ENCODE data around the gene MXI1. TPM values are rescaled to one million over a fixed set of nuclear protein-coding genes. Genes with fewer than 3 reads are reported as not detected.
"Not testable (repeated sequence)": the region's sequence is repeated elsewhere in the genome, so short reads cannot be mapped to it uniquely, and the experiment has no call there.

The MXI1 gene
- total RNA-seq, 1 donor: 8.2 TPM

DNA sequence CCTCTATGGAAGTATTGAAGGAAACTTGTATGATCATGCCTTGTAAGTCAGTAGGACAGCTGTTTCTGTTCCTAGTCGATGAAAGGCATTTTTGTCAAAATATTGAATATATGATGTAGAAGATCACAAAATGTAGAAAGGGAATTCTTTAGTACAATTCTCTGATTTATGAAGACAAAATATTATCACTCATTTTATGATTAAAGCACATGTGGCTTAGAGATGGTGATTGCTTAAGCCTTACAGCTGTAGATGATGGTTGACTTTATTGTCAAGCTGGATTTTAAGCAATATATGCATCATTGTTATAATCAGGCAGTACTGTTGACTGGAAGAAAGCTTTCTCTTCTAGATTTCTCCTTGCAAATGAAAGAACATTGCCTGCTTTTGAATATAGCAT, 26.4 kb downstream of the MXI1 start:
- TF ChIP-seq, protein P1, sequence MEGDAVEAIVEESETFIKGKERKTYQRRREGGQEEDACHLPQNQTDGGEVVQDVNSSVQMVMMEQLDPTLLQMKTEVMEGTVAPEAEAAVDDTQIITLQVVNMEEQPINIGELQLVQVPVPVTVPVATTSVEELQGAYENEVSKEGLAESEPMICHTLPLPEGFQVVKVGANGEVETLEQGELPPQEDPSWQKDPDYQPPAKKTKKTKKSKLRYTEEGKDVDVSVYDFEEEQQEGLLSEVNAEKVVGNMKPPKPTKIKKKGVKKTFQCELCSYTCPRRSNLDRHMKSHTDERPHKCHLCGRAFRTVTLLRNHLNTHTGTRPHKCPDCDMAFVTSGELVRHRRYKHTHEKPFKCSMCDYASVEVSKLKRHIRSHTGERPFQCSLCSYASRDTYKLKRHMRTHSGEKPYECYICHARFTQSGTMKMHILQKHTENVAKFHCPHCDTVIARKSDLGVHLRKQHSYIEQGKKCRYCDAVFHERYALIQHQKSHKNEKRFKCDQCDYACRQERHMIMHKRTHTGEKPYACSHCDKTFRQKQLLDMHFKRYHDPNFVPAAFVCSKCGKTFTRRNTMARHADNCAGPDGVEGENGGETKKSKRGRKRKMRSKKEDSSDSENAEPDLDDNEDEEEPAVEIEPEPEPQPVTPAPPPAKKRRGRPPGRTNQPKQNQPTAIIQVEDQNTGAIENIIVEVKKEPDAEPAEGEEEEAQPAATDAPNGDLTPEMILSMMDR (IDR thresholded peaks at IDR 0.05; ENCODE audit: insufficient read depth, low read depth, low read length): no peak
- no peak for DNase-seq (ENCODE audit: low read depth)
- H3K4me3 ChIP-seq (ENCODE audit: low read depth, low read length): no peak overlapping the region

DNA sequence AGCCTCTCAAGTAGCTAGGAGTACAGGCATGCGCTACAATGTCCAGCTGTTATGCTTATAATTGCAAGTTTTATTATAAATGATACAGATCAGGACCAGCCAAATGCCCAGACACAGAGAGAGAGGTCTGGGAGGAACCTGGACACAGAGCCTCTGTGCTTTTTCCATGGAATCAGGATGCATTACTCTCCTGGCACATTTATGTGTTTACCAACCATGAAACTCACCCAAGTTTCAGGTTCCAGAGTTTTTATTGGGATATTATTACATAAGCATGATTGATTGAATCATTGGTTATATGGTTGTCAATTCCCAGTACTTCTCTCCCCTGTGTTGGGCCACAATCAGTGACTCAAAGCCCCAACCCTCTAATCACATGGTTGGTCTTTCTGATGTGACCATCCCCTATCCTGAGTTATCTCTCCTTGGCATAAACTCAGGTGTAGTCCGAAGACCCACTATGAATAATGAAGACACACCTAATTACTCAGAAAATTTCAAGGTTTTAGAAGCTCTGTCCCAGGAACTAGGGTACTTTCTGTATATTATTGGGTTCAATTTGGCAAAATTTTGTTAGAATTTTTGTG, 30.6 kb downstream of the MXI1 start:
- TF ChIP-seq, protein P1 (IDR thresholded peaks at IDR 0.05; ENCODE audit: insufficient read depth, low read depth, low read length): no peak
- H3K4me3 ChIP-seq (ENCODE audit: low read depth, low read length): no peak overlapping the region

DNA sequence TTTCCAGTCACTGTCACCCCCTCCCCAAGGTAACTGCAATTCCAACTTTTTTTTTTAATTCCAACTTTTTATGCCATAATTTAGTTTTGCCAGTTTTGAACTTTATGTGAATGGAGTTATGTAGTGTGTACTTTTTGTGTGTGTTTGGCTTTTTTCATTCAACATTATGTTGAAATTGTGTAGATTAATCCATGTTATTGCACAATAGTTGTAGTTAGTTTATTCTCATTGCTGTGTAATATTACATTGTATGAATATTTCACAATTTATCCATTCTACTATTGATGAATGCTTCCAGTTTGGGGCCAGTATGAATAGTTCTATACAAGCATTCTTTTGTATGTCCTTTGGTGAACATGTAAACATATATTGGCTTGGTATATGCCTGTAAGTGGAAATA, 32.5 kb downstream of the MXI1 start:
- TF ChIP-seq, protein P1 (IDR thresholded peaks at IDR 0.05; ENCODE audit: insufficient read depth, low read depth, low read length): no peak
- no peak for DNase-seq (ENCODE audit: low read depth)

More for the DNA sequence above, 30.6 kb downstream of the MXI1 start:
- DNase-seq (ENCODE audit: low read depth): no peak

DNA sequence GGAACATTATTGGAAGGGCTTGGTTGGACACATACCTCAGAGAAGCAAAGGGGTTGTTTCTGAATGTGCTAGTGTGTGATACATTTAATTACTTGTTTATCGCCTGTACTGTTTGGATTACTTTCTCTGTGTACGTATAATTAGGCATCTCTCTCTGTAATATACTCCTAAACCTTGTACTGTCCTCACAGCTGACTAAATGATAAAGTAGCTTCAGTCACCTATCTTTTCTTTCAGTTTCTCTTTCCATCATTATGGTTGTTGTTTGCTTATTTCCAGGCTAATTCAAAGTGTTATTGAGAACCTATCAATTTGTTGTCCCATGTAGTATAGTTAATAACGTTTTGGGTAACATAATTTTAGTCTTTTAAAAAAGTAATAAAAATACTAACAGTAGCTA, 34.0 kb downstream of the MXI1 start:
- DNase-seq (ENCODE audit: low read depth): no peak
- no peak overlapping the region for H3K4me3 ChIP-seq (ENCODE audit: low read depth, low read length)
- TF ChIP-seq, protein P1 (IDR thresholded peaks at IDR 0.05; ENCODE audit: insufficient read depth, low read depth, low read length): no peak

More for the DNA sequence above, 32.5 kb downstream of the MXI1 start:
- no peak overlapping the region for H3K4me3 ChIP-seq (ENCODE audit: low read depth, low read length)

DNA sequence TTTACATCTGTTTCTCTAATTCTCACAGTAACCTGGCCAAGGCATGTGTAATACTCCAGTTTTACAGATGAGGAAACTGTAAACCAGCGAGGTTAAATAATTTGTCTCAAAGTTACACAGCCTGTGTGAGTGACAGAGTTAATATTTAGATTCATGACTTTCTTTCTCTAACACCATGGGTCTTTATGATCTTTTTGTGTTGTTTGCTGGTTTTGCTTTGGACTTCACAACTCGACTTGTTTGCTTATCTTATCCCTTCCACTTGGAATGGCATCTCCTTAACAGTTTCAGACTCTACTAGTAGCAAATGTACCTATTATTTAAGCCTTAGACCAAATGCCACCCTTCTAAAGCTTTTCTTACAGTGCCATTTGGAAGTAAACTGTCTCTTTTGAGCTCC, 34.4 kb downstream of the MXI1 start:
- H3K4me3 ChIP-seq (ENCODE audit: low read depth, low read length): no peak overlapping the region
- no peak for DNase-seq (ENCODE audit: low read depth)
- TF ChIP-seq, protein P1 (IDR thresholded peaks at IDR 0.05; ENCODE audit: insufficient read depth, low read depth, low read length): no peak

DNA sequence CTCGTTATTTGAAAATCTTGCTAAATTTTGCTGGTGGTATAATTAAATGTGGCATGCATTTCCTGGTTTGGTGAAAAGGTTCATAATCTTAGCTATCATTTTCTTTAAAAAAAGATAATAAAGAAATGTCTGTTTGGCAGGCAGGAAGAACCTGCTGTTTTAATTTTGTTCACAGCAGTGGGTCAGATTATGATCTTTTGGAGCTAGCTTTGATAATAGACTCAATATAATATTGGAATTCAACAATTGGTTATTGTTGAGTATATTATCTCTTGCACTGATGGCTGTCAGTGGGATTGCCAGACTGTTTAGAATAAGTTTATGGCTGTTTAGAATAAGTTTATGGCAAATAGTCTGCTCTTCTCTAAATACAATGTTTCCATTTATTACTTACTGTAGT, 35.1 kb downstream of the MXI1 start:
- TF ChIP-seq, protein P1 (IDR thresholded peaks at IDR 0.05; ENCODE audit: insufficient read depth, low read depth, low read length): no peak

DNA sequence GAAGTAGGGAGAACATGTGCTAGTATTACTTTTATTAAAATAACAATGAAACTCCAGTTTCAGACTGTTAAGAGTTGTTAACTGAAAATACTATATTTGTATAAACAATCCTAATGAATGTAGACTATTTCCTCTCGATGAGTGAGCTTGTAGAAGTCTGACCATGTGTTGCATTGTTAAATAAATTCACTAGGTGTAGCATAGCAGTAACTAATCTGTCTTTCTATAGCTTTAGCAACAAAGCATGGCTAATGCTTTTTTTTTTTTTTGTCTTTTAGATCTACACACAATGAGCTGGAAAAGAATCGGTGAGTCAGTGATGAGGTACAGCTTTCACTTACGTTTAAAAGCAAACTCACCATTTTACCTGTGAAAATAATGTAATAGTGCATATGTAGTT, 37.1 kb downstream of the MXI1 start:
- H3K4me3 ChIP-seq (ENCODE audit: low read depth, low read length): no peak overlapping the region
- TF ChIP-seq, protein P1 (IDR thresholded peaks at IDR 0.05; ENCODE audit: insufficient read depth, low read depth, low read length): no peak
- no peak for DNase-seq (ENCODE audit: low read depth)

More for the DNA sequence above, 35.1 kb downstream of the MXI1 start:
- DNase-seq (ENCODE audit: low read depth): no peak
- no peak overlapping the region for H3K4me3 ChIP-seq (ENCODE audit: low read depth, low read length)

DNA sequence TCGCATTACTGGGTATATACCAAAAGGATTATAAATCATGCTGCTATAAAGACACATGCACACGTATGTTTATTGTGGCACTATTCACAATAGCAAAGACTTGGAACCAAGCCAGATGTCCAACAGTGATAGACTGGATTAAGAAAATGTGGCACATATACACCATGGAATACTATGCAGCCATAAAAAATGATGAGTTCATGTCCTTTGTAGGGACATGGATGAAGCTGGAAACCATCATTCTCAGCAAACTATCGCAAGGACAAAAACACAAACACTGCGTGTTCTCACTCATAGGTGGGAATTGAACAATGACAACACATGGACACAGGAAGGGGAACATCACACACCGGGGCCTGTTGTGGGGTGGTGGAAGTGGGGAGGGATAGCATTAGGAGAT, 40.4 kb downstream of the MXI1 start:
- DNase-seq (ENCODE audit: low read depth): not testable (repeated sequence)

DNA sequence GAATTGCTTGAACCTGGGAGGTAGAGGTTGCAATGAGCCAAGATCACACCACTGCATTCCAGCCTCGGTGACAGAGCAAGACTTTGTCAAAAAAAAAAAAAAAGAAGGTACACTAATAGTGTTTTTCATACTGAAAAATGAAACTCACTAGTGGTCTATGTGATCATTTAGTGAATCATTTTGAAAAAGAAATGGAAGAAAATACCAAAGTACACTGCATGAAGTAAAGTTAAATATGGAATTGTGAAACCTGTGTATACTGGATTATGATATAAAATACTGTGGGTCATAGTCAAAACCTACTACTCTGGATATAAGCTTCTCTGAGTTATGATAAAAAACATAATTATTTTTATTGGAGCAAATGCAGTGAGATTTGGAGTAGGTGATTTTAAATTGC, 42.1 kb downstream of the MXI1 start:
- not testable (repeated sequence) for DNase-seq (ENCODE audit: low read depth); H3K4me3 ChIP-seq (ENCODE audit: low read depth, low read length)

More for the DNA sequence above, 40.4 kb downstream of the MXI1 start:
- H3K4me3 ChIP-seq (ENCODE audit: low read depth, low read length): not testable (repeated sequence)

DNA sequence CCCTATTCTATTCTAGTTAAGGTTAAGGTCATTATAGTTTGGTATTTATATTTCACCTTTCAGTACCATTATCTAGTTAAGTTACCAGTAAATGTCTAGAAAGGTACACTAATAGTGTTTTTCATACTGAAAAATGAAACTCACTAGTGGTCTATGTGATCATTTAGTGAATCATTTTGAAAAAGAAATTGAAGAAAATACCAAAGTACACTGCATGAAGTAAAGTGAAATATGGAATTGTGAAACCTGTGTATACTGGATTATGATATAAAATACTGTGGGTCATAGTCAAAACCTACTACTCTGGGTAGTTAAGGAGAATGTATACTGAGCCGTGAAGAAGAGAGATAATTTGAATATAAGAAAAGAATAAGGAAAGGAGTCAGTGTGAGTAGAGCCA, 44.0 kb downstream of the MXI1 start:
- not testable (repeated sequence) for H3K4me3 ChIP-seq (ENCODE audit: low read depth, low read length); DNase-seq (ENCODE audit: low read depth)
